Retinal pigment epithelial cell (primary cell): Measurements from ENCODE around the gene TXNIP.

Source experiments
- DNase-seq: peaks from one replicate; pipeline ENCODE4 v3.0.0-alpha.2; 2010; ENCODE audit warnings: low read depth
- H3K4me3 ChIP-seq: 2 replicates; pipeline ENCODE4 v1.5.1; 2011; ENCODE audit warnings: mild to moderate bottlenecking, low read length, control low read depth, moderate library complexity
- TF ChIP-seq, protein P1 (sequence below): conservative IDR thresholded peaks from 2 replicates; pipeline ENCODE4 v1.5.1; 2011; ENCODE audit warnings: low read depth, low read length, control low read depth, inconsistent platforms

The TXNIP gene

DNA sequence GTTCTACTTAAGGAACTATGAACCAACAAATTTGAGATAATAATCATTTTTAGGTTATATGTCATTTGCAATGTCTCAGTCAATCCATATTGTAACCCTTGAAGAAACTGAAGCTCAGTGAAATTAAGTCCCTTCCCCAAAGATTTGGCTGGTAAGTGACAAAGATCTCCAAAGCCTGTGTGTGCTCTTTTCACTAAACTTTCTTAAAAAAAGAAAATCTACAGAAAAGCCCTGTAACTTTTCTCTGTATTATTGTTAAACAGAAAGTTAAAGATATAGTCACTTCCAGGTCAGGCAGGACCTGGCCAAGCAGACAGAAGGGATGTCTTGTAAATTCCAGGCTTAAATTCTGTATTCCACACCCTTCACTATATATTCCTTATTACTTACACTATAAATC, 40.0 kb downstream of the TXNIP start:
- H3K4me3 ChIP-seq: peak overlapping the region; percentile 79
- TF ChIP-seq, protein P1, sequence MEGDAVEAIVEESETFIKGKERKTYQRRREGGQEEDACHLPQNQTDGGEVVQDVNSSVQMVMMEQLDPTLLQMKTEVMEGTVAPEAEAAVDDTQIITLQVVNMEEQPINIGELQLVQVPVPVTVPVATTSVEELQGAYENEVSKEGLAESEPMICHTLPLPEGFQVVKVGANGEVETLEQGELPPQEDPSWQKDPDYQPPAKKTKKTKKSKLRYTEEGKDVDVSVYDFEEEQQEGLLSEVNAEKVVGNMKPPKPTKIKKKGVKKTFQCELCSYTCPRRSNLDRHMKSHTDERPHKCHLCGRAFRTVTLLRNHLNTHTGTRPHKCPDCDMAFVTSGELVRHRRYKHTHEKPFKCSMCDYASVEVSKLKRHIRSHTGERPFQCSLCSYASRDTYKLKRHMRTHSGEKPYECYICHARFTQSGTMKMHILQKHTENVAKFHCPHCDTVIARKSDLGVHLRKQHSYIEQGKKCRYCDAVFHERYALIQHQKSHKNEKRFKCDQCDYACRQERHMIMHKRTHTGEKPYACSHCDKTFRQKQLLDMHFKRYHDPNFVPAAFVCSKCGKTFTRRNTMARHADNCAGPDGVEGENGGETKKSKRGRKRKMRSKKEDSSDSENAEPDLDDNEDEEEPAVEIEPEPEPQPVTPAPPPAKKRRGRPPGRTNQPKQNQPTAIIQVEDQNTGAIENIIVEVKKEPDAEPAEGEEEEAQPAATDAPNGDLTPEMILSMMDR: no peak
- no peak for DNase-seq

DNA sequence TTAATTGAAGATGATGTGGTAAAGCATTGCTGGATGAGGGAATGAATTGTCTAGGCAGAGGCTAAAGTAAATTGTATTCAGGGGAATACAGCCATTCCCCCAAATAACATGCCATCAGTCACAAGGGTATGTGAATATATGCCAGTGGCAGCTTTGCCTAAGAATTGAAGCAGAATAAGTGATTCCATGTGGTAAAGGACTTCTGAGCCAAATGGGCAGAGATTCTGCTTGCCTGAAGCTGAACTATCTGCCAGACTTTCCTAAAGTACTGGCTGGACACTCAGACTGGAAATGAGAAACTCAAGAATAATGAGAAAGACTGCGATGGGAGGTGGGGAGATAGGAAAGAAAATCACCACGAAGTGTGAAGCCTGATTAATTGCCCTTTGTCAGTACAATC, 40.9 kb downstream of the TXNIP start:
- no peak overlapping the region for H3K4me3 ChIP-seq
- TF ChIP-seq, protein P1: no peak
- no peak for DNase-seq

DNA sequence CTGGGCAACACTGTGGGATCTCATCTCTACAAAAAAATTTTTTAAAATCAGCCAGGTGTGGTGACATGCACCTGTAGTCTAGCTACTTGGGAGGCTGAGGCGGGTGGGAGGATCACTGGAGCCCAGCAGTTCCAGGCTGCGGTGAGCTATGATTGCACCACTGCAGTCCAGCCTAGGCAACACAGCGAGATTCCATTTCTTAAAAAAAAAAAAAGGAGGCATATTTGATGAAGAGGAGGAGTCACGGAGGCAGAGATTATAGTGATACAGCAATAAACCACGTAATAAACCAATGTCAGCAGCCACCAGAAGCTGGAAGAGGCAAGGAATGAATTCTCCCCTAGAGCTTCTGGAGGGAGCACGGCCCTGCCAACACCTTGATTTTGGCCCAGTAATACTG, 42.5 kb downstream of the TXNIP start:
- TF ChIP-seq, protein P1: no peak
- no peak for DNase-seq
- H3K4me3 ChIP-seq: no peak overlapping the region

DNA sequence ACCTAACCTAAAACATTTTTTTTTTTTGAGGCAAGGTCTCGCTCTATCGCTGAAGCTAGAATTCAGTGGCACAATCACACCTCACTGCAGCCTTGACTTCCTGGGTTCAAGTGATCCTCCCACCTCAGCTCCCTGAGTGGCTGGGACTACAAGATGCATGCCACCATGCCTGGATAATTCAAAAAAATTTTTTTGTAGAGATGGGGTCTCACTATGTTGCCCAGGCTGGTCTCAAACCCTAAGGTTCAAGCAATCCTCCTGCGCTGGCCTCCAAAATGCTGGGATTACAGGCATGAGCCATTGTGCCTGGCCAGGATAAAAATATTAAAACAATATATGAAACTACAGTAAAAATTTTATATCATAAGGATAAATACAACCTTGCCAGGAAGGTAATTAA, 43.5 kb downstream of the TXNIP start:
- no peak for DNase-seq
- H3K4me3 ChIP-seq: no peak overlapping the region
- TF ChIP-seq, protein P1: no peak

DNA sequence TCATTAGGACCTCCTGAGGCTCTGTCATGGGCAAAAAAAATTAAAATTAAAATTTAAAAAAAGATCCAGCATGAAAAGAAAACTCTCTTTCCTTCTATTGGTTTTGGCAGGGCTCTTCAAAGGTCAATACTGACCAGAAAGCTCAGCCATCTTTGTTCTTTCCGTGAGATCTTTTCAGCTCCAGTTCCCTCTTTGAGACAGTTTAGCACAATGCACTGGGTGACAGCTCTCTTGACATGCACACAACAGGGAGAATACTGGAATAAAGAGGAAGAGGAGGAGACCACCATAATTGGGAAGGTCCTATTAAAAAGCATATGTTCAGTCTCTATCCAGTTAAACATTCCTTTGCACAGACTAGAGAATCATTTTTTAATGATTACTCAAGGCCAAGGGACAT, 44.9 kb downstream of the TXNIP start:
- TF ChIP-seq, protein P1: no peak
- no peak overlapping the region for H3K4me3 ChIP-seq
- DNase-seq: no peak

DNA sequence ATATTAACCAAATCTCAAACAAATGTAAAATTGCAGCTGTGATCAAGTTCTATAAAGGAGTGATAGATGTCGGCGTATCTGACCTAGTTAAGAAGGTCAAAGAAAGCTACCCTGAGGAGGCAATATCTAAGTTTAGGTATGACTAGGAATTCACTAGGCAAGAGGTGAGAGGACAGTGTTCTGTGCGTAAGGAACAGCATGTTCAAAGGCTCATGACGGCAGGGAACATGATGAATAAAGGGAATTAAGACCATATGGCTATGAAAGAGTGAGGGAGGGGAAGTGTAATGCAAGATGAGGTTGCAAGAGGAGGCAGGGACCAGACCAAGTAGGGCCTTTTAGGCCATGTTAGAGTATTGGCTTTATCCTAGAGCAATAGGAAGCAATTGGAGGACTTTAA, 47.2 kb downstream of the TXNIP start:
- TF ChIP-seq, protein P1: no peak
- H3K4me3 ChIP-seq: no peak overlapping the region
- no peak for DNase-seq

DNA sequence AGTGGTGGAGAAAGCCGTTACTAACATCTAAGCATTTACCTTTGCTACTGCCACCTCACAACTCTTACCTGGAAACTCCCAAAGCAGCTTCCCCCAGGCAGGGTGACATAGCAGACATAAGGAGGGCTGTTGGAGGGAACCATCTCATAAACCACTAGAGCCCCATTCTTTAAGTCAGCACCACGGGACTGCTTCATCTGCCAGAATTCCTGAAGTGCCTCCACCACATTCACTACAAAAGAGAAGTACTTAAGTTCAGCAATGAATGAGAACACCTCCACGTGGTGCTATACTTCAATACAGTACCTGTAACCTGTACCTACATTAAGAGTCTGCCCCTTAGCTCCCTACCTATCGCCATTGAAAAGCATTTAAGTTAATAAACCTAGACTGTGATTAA, 48.8 kb downstream of the TXNIP start:
- no peak for DNase-seq
- TF ChIP-seq, protein P1: no peak
- H3K4me3 ChIP-seq: no peak overlapping the region
